ENCODE measurements around the gene ATG10.

DNA sequence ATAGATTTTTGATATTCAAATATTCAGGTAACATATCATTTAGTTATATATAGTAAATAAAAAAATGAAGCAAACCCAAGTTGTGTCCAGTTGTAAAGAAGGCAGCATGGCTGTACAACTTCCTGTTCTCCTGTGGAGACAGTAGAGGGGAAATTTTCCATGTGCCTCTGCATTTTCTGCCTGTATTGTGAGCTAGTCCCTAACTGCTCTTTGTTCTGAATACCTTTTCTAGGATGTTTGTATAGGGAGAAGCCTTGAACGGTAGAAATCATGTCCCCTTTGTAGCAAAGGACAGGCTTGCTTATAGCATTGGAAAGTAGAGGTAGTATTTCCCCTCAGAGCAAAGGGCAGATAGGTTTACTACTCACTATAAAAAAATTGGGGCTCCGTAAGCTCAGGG lies 319.6 kb downstream of the ATG10 start:
- no peak for TF ChIP-seq HMG20A (CRISPR knock-in tag; IDR thresholded peaks at IDR 0.05; ENCODE audit: borderline replicate concordance)
- TF ChIP-seq, protein P1, sequence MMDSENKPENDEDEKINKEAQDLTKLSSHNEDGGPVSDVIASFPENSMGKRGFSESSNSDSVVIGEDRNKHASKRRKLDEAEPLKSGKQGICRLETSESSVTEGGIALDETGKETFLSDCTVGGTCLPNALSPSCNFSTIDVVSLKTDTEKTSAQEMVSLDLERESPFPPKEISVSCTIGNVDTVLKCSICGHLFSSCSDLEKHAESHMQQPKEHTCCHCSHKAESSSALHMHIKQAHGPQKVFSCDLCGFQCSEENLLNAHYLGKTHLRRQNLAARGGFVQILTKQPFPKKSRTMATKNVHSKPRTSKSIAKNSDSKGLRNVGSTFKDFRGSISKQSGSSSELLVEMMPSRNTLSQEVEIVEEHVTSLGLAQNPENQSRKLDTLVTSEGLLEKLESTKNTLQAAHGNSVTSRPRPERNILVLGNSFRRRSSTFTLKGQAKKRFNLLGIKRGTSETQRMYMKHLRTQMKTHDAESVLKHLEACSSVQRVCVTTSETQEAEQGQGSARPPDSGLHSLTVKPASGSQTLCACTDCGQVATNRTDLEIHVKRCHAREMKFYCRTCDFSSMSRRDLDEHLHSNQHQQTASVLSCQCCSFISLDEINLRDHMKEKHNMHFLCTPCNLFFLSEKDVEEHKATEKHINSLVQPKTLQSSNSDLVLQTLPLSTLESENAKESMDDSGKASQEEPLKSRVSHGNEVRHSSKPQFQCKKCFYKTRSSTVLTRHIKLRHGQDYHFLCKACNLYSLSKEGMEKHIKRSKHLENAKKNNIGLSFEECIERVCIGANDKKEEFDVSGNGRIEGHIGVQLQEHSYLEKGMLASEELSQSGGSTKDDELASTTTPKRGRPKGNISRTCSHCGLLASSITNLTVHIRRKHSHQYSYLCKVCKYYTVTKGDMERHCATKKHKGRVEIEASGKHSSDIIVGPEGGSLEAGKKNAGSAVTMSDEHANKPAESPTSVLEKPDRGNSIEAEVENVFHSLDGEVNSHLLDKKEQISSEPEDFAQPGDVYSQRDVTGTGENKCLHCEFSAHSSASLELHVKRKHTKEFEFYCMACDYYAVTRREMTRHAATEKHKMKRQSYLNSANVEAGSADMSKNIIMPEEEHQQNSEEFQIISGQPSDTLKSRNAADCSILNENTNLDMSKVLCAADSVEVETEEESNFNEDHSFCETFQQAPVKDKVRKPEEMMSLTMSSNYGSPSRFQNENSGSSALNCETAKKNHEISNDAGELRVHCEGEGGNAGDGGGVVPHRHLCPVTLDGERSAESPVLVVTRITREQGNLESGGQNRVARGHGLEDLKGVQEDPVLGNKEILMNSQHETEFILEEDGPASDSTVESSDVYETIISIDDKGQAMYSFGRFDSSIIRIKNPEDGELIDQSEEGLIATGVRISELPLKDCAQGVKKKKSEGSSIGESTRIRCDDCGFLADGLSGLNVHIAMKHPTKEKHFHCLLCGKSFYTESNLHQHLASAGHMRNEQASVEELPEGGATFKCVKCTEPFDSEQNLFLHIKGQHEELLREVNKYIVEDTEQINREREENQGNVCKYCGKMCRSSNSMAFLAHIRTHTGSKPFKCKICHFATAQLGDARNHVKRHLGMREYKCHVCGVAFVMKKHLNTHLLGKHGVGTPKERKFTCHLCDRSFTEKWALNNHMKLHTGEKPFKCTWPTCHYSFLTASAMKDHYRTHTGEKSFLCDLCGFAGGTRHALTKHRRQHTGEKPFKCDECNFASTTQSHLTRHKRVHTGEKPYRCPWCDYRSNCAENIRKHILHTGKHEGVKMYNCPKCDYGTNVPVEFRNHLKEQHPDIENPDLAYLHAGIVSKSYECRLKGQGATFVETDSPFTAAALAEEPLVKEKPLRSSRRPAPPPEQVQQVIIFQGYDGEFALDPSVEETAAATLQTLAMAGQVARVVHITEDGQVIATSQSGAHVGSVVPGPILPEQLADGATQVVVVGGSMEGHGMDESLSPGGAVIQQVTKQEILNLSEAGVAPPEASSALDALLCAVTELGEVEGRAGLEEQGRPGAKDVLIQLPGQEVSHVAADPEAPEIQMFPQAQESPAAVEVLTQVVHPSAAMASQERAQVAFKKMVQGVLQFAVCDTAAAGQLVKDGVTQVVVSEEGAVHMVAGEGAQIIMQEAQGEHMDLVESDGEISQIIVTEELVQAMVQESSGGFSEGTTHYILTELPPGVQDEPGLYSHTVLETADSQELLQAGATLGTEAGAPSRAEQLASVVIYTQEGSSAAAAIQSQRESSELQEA (CRISPR knock-in tag; IDR thresholded peaks at IDR 0.05; ENCODE audit: not compliant biosample characterization): no peak
- TF ChIP-seq ZNF34 (CRISPR knock-in tag; IDR thresholded peaks at IDR 0.05; ENCODE audit: borderline replicate concordance): no peak
- no peak for TF ChIP-seq ZNF766 (CRISPR knock-in tag; IDR thresholded peaks at IDR 0.05; ENCODE audit: borderline replicate concordance)
- TF ChIP-seq RAD21 (CRISPR knock-in tag; IDR thresholded peaks at IDR 0.05): no peak
- TF ChIP-seq HDAC6 (IDR thresholded peaks at IDR 0.05; ENCODE audit: low read depth, low read length): no peak
- TF ChIP-seq NAIF1 (CRISPR knock-in tag; IDR thresholded peaks at IDR 0.05; ENCODE audit: borderline replicate concordance): no peak
- TF ChIP-seq NFE2L1 (CRISPR knock-in tag; IDR thresholded peaks at IDR 0.05; ENCODE audit: borderline replicate concordance): no peak
- TF ChIP-seq ZC3H13 (CRISPR knock-in tag; IDR thresholded peaks at IDR 0.05): no peak
